Lower leg skin (tissue), 3 donors: ENCODE measurements around the gene HM13.

ENCODE experiments used
- POLR2A ChIP-seq, 2 donors: fragments of 450-650 bp; IDR thresholded peaks; one replicate each; pipeline ENCODE4 v1.6.1; 2016 to 2017; ENCODE audit warnings: antibody characterized with exemption in 2 of 2, mild to moderate bottlenecking in 1 of 2, moderate library complexity in 1 of 2
- TF ChIP-seq, protein P1 (sequence below), 3 donors: fragments of 450-650 bp; IDR thresholded peaks; one replicate each; pipeline ENCODE4 v1.5.1; 2016; ENCODE audit warnings: antibody characterized with exemption in 3 of 3, mild to moderate bottlenecking in 3 of 3, moderate library complexity in 2 of 3

DNA sequence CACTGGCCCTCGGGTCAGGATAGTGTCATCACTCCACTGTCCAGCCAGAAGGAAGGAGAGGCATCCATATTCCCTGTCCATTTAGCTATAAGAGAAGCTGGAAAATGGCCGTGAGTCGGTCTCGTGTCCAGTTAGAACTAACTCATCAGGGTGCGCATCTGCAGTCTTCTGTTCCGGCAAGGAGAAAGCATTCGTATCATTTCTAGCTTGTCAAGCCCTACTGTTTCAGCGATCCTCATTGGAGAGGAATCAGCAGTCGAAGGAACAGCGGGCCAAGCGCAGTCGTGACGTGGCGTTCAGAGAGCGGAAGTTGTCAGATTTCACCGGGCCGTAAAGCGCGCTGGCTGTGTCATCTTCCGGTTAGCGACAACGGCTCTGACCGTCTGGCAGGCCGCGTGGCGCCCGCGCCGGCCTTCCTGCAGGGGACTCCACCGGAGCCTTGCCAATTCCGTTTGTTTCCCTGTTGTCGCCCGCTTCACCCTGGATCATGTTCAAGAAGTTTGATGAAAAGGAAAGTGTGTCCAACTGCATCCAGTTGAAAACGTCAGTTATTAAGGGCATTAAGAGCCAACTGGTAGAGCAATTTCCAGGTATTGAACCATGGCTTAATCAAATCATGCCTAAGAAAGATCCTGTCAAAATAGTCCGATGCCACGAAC, 32.9 kb downstream of the HM13 start:
- TF ChIP-seq, protein P1, sequence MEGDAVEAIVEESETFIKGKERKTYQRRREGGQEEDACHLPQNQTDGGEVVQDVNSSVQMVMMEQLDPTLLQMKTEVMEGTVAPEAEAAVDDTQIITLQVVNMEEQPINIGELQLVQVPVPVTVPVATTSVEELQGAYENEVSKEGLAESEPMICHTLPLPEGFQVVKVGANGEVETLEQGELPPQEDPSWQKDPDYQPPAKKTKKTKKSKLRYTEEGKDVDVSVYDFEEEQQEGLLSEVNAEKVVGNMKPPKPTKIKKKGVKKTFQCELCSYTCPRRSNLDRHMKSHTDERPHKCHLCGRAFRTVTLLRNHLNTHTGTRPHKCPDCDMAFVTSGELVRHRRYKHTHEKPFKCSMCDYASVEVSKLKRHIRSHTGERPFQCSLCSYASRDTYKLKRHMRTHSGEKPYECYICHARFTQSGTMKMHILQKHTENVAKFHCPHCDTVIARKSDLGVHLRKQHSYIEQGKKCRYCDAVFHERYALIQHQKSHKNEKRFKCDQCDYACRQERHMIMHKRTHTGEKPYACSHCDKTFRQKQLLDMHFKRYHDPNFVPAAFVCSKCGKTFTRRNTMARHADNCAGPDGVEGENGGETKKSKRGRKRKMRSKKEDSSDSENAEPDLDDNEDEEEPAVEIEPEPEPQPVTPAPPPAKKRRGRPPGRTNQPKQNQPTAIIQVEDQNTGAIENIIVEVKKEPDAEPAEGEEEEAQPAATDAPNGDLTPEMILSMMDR (IDR thresholded peaks at IDR 0.05), result no peak
- TF ChIP-seq POLR2A (IDR thresholded peaks at IDR 0.05), result no peak
